A673 (cell line): ENCODE data around the gene PID1. TPM values are rescaled to one million over a fixed set of nuclear protein-coding genes. Genes with fewer than 3 reads are reported as not detected.

Experiments used
- BruUV-seq: library from RNA; stranded (reverse); fragments of 400-500 nt; replicated peaks from 2 replicates; lab custom pipeline; 2021; lab: Mats Ljungman, UMichigan
- CTCF ChIA-PET: fragments of 300-600 bp; sonication (Branson Sonifier 250); formaldehyde crosslinking; loops from one replicate; lab custom pipeline; 2022; ENCODE audit warnings: antibody characterized with exemption; lab: Charles Lee
- POLR2A ChIA-PET: fragments of 300-600 bp; sonication (Branson Sonifier 250); formaldehyde crosslinking; loops from one replicate; lab custom pipeline; 2022; ENCODE audit warnings: antibody characterized with exemption; ENCODE audit not compliant: low non-redundant PET; lab: Charles Lee
- DNase-seq: peaks from one replicate; pipeline ENCODE4 v3.0.0-alpha.2; 2015; ENCODE audit warnings: low spot score
- H3K27ac ChIP-seq: fragments of 200-600 bp; sonication (generic); 2 replicates; pipeline ENCODE4 v1.5.1; 2016; ENCODE audit warnings: mixed run types, low read depth, mild to moderate bottlenecking, mixed read lengths, antibody characterized with exemption, low read length; ENCODE audit not compliant: poor library complexity, severe bottlenecking
- H3K27me3 ChIP-seq: fragments of 200-600 bp; sonication (generic); replicated peaks from 2 replicates; pipeline ENCODE4 v1.6.1; 2017; ENCODE audit warnings: mixed run types, low read depth, mild to moderate bottlenecking, mixed read lengths, antibody characterized with exemption, low read length; ENCODE audit not compliant: insufficient read depth, poor library complexity
- H3K36me3 ChIP-seq: fragments of 200-600 bp; sonication (generic); 2 replicates; pipeline ENCODE4 v1.6.1; 2016; ENCODE audit warnings: mixed run types, mild to moderate bottlenecking, mixed read lengths, antibody characterized with exemption, low read length; ENCODE audit not compliant: insufficient read depth, poor library complexity, severe bottlenecking
- H3K4me1 ChIP-seq: fragments of 200-600 bp; sonication (generic); 2 replicates; pipeline ENCODE4 v1.6.1; 2017; ENCODE audit warnings: mixed run types, mild to moderate bottlenecking, mixed read lengths, antibody characterized with exemption, low read length; ENCODE audit not compliant: insufficient read depth, poor library complexity, severe bottlenecking
- H3K4me3 ChIP-seq: fragments of 200-600 bp; sonication (generic); 2 replicates; pipeline ENCODE4 v1.5.1; 2016; ENCODE audit warnings: low read depth, mixed run types, mild to moderate bottlenecking, mixed read lengths, low read length; ENCODE audit not compliant: poor library complexity, severe bottlenecking
- H3K9me3 ChIP-seq: fragments of 200-600 bp; sonication (generic); 2 replicates; pipeline ENCODE4 v1.6.1; 2016; ENCODE audit warnings: mixed run types, low read depth, mild to moderate bottlenecking, mixed read lengths, antibody characterized with exemption, low read length; ENCODE audit not compliant: poor library complexity, severe bottlenecking
- EZH2 ChIP-seq: fragments of 200-600 bp; sonication (generic); IDR thresholded peaks from 2 replicates; pipeline ENCODE4 v1.6.1; 2017; ENCODE audit warnings: borderline replicate concordance, low read depth, mild to moderate bottlenecking, mixed read lengths, antibody characterized with exemption, low read length; ENCODE audit not compliant: poor library complexity, severe bottlenecking
- intact Hi-C: fragments of 100-400 bp; cut with micrococcal nuclease; formaldehyde crosslinking; loops from one replicate; pipeline ENCODE4 v1.10.0; 2022; ENCODE audit not compliant: unreplicated experiment
- total RNA-seq: library from RNA; stranded (reverse); gene quantifications from 2 replicates; pipeline ENCODE4 v1.2.3, GENCODE V29; 2021
- TF ChIP-seq, protein P1 (sequence below): fragments of 300-800, 200-600 bp; sonication (generic); conservative IDR thresholded peaks from 2 replicates; pipeline ENCODE4 v1.5.1; 2017; ENCODE audit warnings: low read depth, mild to moderate bottlenecking, antibody characterized with exemption, low read length, moderate library complexity, mixed read lengths

PID1 gene
- total RNA-seq, 1 experiment from 2014 or later = 1.5 TPM

DNA sequence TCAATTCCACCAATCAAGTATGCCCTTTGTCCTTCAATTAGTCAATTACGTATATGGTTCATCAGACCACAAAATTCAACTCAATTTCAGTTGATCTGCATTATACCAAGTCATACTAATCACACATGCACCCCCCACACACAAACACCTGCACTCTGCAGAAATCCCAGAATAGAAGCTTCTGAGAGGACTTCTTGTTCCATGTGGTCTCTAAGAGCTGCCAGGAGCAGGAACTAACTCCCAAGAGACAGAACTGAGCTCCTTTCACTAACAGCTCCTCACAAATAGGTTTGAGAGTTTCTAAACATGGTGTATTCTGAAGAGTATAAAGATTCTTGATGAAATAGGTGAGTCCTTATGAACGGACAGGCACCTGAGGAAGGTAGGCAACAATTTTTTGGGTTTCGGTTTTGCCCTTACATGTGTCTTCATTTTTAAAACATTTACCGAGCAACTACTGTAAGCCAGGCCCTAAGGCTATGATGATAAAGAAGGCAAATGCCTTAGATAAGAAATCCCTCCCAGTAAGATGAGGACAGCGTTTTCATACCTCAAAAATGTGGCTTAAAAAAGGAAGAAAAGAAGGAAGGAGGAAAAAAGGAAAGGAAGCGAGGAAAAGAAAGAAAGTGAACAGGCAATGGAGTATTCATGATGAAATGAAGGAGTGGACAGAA, 183.1 kb downstream of the PID1 start:
- H3K36me3 ChIP-seq = no peaks in the 10 kb centered on the region
- no TSS peak for BruUV-seq
- no peak overlapping the region for H3K27ac ChIP-seq
- ChIA-PET POLR2A (no interaction called here), CTCF (no interaction called here)
- DNase-seq = no peak
- no peaks in the 10 kb centered on the region for H3K9me3 ChIP-seq
- no peaks in the 10 kb centered on the region for H3K27me3 ChIP-seq
- TF ChIP-seq EZH2 = no peak
- TF ChIP-seq, protein P1, sequence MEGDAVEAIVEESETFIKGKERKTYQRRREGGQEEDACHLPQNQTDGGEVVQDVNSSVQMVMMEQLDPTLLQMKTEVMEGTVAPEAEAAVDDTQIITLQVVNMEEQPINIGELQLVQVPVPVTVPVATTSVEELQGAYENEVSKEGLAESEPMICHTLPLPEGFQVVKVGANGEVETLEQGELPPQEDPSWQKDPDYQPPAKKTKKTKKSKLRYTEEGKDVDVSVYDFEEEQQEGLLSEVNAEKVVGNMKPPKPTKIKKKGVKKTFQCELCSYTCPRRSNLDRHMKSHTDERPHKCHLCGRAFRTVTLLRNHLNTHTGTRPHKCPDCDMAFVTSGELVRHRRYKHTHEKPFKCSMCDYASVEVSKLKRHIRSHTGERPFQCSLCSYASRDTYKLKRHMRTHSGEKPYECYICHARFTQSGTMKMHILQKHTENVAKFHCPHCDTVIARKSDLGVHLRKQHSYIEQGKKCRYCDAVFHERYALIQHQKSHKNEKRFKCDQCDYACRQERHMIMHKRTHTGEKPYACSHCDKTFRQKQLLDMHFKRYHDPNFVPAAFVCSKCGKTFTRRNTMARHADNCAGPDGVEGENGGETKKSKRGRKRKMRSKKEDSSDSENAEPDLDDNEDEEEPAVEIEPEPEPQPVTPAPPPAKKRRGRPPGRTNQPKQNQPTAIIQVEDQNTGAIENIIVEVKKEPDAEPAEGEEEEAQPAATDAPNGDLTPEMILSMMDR = no peak
- H3K4me1 ChIP-seq = no peaks in the 10 kb centered on the region
- intact Hi-C loops = no loop called here
- no peak overlapping the region for H3K4me3 ChIP-seq

DNA sequence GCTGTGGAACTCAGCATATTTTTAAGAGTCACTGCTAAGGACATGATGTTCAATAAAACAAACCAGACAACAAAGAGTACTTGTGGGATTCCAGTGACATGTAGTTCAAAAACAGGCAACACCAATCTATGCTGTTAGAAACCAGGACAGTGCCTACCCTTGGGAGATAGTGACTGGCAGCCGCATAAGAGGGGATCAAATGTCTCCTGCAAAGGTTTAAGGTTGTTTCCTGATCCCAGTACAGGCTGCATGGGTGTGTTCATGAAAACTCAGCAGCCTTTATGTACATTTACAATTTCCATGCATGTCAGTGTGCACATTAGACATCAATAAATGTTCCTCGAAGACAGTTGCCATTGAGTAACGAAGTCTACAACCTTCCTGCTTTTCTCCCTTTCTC, 183.8 kb downstream of the PID1 start:
- intact Hi-C loops = no loop called here
- Histone ChIP-seq H3K4me3 (no peak overlapping the region), H3K27ac (no peak overlapping the region), H3K36me3 (no peaks in the 10 kb centered on the region), H3K4me1 (no peaks in the 10 kb centered on the region), H3K9me3 (no peaks in the 10 kb centered on the region), H3K27me3 (no peaks in the 10 kb centered on the region)
- BruUV-seq = no TSS peak
- TF ChIP-seq EZH2 = no peak
- TF ChIP-seq, protein P1 = no peak
- ChIA-PET CTCF (no interaction called here), POLR2A (no interaction called here)
- no peak for DNase-seq

DNA sequence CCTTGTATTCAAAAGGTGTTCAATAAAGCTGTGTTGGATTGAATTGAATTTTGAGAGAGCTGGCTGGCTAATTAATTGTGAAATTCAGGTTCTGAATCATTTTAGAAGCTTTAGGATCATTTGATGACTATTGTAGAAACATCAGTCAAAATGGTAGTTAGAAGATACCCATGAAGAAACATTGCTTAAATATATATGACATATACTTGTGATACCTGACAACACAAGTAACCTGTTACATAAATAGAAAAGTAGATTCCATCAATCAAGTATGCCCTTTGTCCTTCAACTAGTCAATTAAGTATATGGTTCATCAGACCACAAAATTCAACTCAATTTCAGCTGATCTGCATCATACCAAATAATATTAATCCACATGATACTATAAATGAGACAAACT, 185.6 kb downstream of the PID1 start:
- Histone ChIP-seq H3K27me3 (no peaks in the 10 kb centered on the region), H3K9me3 (no peaks in the 10 kb centered on the region), H3K4me1 (no peaks in the 10 kb centered on the region), H3K4me3 (no peak overlapping the region), H3K27ac (no peak overlapping the region), H3K36me3 (no peaks in the 10 kb centered on the region)
- BruUV-seq = no TSS peak
- intact Hi-C loops = no loop called here
- CTCF ChIA-PET = no interaction called here
- no peak for TF ChIP-seq EZH2
- TF ChIP-seq, protein P1 = no peak
- POLR2A ChIA-PET = no interaction called here
- no peak for DNase-seq
